NOMO-1 (cell line): ENCODE measurements around the gene LPAR3.
A peak's percentile ranks its signal among the peaks of the same experiment; 100 is the strongest.

Experiments
- DNase-seq, 2 experiments: peaks; one replicate each; lab custom pipeline; 2025; ENCODE audit not compliant: unreplicated experiment in 2 of 2; lab: John Stamatoyannopoulos, UW

Gene LPAR3

GRCh38 chr1:84833194-84833593 lies 59.8 kb downstream of the LPAR3 start:
- no peak for DNase-seq

- no peak for DNase-seq
These were observed 62.9 kb downstream of the LPAR3 start for GRCh38 chr1:84830136-84830535.

GRCh38 chr1:84827976-84828375 lies 65.0 kb downstream of the LPAR3 start:
- DNase-seq = no peak

- DNase-seq = no peak
These were observed 65.5 kb downstream of the LPAR3 start for GRCh38 chr1:84827555-84827954.

- no peak for DNase-seq
These were observed 67.8 kb downstream of the LPAR3 start for GRCh38 chr1:84825161-84825560.

GRCh38 chr1:84823991-84824390 lies 69.0 kb downstream of the LPAR3 start:
- DNase-seq = no peak

GRCh38 chr1:84823511-84823910 lies 69.5 kb downstream of the LPAR3 start:
- no peak for DNase-seq

- DNase-seq = no peak
These were observed 82.7 kb downstream of the LPAR3 start for GRCh38 chr1:84810343-84810742.

- DNase-seq = no peak
These were observed 84.0 kb downstream of the LPAR3 start for GRCh38 chr1:84809023-84809422.

- no peak for DNase-seq
These were observed 89.4 kb downstream of the LPAR3 start for GRCh38 chr1:84803604-84804003.

GRCh38 chr1:84802567-84803232 lies 90.3 kb downstream of the LPAR3 start:
- no peak for DNase-seq

- DNase-seq = peak in 1 of 2 experiments; percentile 38
These were observed 92.6 kb downstream of the LPAR3 start for GRCh38 chr1:84800090-84801073.

- DNase-seq = no peak
These were observed 95.4 kb downstream of the LPAR3 start for GRCh38 chr1:84797603-84798002.

GRCh38 chr1:84795966-84796600 lies 96.9 kb downstream of the LPAR3 start:
- peak; percentile 37 to 71 for DNase-seq

- DNase-seq = no peak
These were observed 97.8 kb downstream of the LPAR3 start for GRCh38 chr1:84795213-84795612.

GRCh38 chr1:84792421-84792820 lies 100.6 kb downstream of the LPAR3 start:
- DNase-seq = no peak

- no peak for DNase-seq
These were observed 104.0 kb downstream of the LPAR3 start for GRCh38 chr1:84789014-84789413.

GRCh38 chr1:84785271-84786036 lies 107.6 kb downstream of the LPAR3 start:
- no peak for DNase-seq

GRCh38 chr1:84782881-84783280 lies 110.1 kb downstream of the LPAR3 start:
- no peak for DNase-seq

- peak; percentile 78 to 85 for DNase-seq
These were observed 110.8 kb downstream of the LPAR3 start for GRCh38 chr1:84781946-84782771.
